Neural cell (in vitro differentiated cells): ENCODE measurements around the gene TARS3.

ENCODE experiments used
- EP300 ChIP-seq: fragments of 450-650 bp; conservative IDR thresholded peaks from 2 replicates; pipeline ENCODE4 v1.6.1; 2014; ENCODE audit warnings: antibody characterized with exemption, mild to moderate bottlenecking, moderate library complexity; ENCODE audit not compliant: poor library complexity, severe bottlenecking
- POLR2AphosphoS5 ChIP-seq: IDR thresholded peaks from 2 replicates; pipeline ENCODE4 v1.6.1; 2012
- TF ChIP-seq, protein P1 (sequence below): fragments of 450-650 bp; IDR thresholded peaks from 2 replicates; pipeline ENCODE4 v1.5.1; 2014; ENCODE audit warnings: antibody characterized with exemption, mild to moderate bottlenecking, moderate library complexity; ENCODE audit not compliant: poor library complexity, severe bottlenecking

DNA sequence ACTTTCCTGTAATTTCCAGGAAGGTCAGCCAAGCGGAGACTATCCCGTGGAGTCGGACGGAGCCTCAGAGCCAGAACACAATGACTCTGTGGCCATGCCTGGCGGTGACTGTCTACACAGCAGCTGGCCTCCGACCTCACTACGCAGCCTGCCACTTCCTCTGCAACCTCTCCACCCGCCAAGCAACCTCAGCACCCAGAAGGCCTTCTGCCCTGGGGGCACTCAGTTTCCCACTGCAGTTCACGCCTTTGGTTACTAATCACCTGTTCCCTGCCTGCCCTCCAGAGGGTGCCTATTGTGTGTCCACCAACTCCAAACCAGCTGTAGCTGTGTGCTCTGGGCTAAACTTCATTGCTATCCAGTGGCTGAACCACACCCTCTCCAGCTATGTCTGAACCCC, 116.1 kb downstream of the TARS3 start:
- TF ChIP-seq, protein P1, sequence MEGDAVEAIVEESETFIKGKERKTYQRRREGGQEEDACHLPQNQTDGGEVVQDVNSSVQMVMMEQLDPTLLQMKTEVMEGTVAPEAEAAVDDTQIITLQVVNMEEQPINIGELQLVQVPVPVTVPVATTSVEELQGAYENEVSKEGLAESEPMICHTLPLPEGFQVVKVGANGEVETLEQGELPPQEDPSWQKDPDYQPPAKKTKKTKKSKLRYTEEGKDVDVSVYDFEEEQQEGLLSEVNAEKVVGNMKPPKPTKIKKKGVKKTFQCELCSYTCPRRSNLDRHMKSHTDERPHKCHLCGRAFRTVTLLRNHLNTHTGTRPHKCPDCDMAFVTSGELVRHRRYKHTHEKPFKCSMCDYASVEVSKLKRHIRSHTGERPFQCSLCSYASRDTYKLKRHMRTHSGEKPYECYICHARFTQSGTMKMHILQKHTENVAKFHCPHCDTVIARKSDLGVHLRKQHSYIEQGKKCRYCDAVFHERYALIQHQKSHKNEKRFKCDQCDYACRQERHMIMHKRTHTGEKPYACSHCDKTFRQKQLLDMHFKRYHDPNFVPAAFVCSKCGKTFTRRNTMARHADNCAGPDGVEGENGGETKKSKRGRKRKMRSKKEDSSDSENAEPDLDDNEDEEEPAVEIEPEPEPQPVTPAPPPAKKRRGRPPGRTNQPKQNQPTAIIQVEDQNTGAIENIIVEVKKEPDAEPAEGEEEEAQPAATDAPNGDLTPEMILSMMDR, result no peak
- TF ChIP-seq POLR2AphosphoS5 (no peak), EP300 (no peak)
